Astrocyte (in vitro differentiated cells and primary cell): ENCODE results near the gene CBLC.

Source experiments
- EZH2 ChIP-seq: IDR thresholded peaks from 2 replicates; pipeline ENCODE4 v1.6.1; 2012; ENCODE audit warnings: mild to moderate bottlenecking, low read length, inconsistent platforms; ENCODE audit not compliant: insufficient read depth
- TF ChIP-seq, protein P1 (sequence below): IDR thresholded peaks from 2 replicates; pipeline ENCODE4 v1.5.1; 2011; ENCODE audit warnings: low read depth, mild to moderate bottlenecking, inconsistent platforms, low read length, moderate library complexity; ENCODE audit not compliant: insufficient read depth

DNA sequence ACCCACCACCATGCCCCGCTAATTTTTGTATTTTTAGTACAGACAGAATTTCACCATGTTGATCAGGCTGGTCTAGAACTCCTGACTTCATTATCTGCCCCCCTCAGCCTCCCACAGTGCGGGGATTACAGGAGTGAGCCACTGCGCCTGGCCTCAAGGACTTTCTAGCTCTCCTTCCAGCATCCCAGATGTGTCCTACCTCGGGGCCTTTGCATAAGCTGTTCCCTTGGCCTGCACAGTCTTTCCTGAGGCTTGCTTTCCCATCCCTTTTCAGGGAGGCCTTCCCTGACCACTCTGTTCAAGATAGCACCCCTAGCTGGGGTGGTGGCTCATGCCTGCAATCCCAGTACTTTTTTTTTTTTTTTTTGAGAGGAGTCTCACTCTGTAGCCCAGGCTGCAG lies 16.9 kb downstream of the CBLC start:
- TF ChIP-seq EZH2: no peak
- TF ChIP-seq, protein P1, sequence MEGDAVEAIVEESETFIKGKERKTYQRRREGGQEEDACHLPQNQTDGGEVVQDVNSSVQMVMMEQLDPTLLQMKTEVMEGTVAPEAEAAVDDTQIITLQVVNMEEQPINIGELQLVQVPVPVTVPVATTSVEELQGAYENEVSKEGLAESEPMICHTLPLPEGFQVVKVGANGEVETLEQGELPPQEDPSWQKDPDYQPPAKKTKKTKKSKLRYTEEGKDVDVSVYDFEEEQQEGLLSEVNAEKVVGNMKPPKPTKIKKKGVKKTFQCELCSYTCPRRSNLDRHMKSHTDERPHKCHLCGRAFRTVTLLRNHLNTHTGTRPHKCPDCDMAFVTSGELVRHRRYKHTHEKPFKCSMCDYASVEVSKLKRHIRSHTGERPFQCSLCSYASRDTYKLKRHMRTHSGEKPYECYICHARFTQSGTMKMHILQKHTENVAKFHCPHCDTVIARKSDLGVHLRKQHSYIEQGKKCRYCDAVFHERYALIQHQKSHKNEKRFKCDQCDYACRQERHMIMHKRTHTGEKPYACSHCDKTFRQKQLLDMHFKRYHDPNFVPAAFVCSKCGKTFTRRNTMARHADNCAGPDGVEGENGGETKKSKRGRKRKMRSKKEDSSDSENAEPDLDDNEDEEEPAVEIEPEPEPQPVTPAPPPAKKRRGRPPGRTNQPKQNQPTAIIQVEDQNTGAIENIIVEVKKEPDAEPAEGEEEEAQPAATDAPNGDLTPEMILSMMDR: no peak
